Right atrium auricular region (tissue), 2 donors: Measurements from ENCODE around the gene PACSIN2. TPM values are rescaled to one million over a fixed set of nuclear protein-coding genes. Genes with fewer than 3 reads are reported as not detected.
A peak's percentile ranks its signal among the peaks of the same experiment; 100 is the strongest.
"Not testable (repeated sequence)": the region's sequence is repeated elsewhere in the genome, so short reads cannot be mapped to it uniquely, and the experiment has no call there.

Source experiments
- DNase-seq: peaks from one replicate; pipeline ENCODE4 v3.0.0-alpha.2; 2019; ENCODE audit warnings: low spot score
- H3K27ac ChIP-seq, 2 donors: fragments of 200-600 bp; sonication (generic); 1 replicate in 1 of 2; 2 replicates in 1 of 2; pipeline ENCODE4 v1.5.1; 2016 to 2019
- H3K27me3 ChIP-seq, 2 donors: fragments of 200-600 bp; sonication (generic); one replicate each; pipeline versions ENCODE4 v1.5.1 to v1.6.0; 2017 to 2019
- H3K36me3 ChIP-seq: fragments of 200-600 bp; sonication (generic); one replicate; pipeline ENCODE4 v1.5.1; 2016
- H3K4me1 ChIP-seq, 2 donors: fragments of 200-600 bp; sonication (generic); one replicate each; pipeline versions ENCODE4 v1.5.1 to v1.6.0; 2017 to 2019
- H3K4me3 ChIP-seq, 2 donors: fragments of 200-600 bp; sonication (generic); 1 replicate in 1 of 2; 2 replicates in 1 of 2; pipeline ENCODE4 v1.5.1; 2017 to 2019; ENCODE audit warnings: mild to moderate bottlenecking in 1 of 2, moderate library complexity in 1 of 2
- H3K9me3 ChIP-seq, 2 donors: fragments of 200-600 bp; sonication (generic); one replicate each; pipeline ENCODE4 v1.5.1; 2019
- CTCF ChIP-seq, 2 donors: fragments of 200-600 bp; sonication (generic); IDR thresholded peaks; one replicate each; pipeline ENCODE4 v1.5.1; 2019; ENCODE audit warnings: antibody characterized with exemption in 2 of 2
- total RNA-seq, 2 donors: library from RNA; depleted of rRNA; stranded (reverse); fragments of >200 nt; gene quantifications; one replicate each; pipeline ENCODE4 v1.1.0, GENCODE V29; 2016

Gene PACSIN2
- total RNA-seq, 2 donors from 2014 or later: 66.3 to 89.8 TPM

- peak overlapping the region in 1 of 2 donors; percentile 86 for H3K27ac ChIP-seq
- peaks cover 7 to 88% of the 10 kb centered on the region in 2 donors for H3K4me1 ChIP-seq
These were observed 17.3 kb downstream of the PACSIN2 start for GRCh38 chr22:42997582-42998090.

GRCh38 chr22:42996646-42997365 is 18.1 kb downstream of the PACSIN2 start:
- Histone ChIP-seq H3K4me1 (peaks cover 7 to 82% of the 10 kb centered on the region in 2 donors), H3K27ac (peak overlapping the region; percentile 54 to 86), H3K4me3 (no peak overlapping the region), H3K27me3 (no peaks in the 10 kb centered on the region), H3K9me3 (no peaks in the 10 kb centered on the region), H3K36me3 (no peaks in the 10 kb centered on the region)
- no peak for DNase-seq
- no peak for TF ChIP-seq CTCF (IDR thresholded peaks at IDR 0.05)

More at GRCh38 chr22:42997582-42998090, 17.3 kb downstream of the PACSIN2 start:
- Histone ChIP-seq H3K4me3 (no peak overlapping the region), H3K27me3 (no peaks in the 10 kb centered on the region), H3K9me3 (no peaks in the 10 kb centered on the region), H3K36me3 (no peaks in the 10 kb centered on the region)
- no peak for DNase-seq
- TF ChIP-seq CTCF (IDR thresholded peaks at IDR 0.05): no peak

- not testable (repeated sequence) for H3K4me3 ChIP-seq, H3K9me3 ChIP-seq, H3K36me3 ChIP-seq, DNase-seq, H3K27me3 ChIP-seq
- peaks cover 7 to 79% of the 10 kb centered on the region in 2 donors for H3K4me1 ChIP-seq
- H3K27ac ChIP-seq: peak overlapping the region; percentile 67 to 86
These were observed 19.3 kb downstream of the PACSIN2 start for GRCh38 chr22:42995654-42996053.

GRCh38 chr22:42994917-42995562 is 19.9 kb downstream of the PACSIN2 start:
- TF ChIP-seq CTCF (IDR thresholded peaks at IDR 0.05): no peak
- no peaks in the 10 kb centered on the region for H3K9me3 ChIP-seq
- peak overlapping the region; percentile 67 to 86 for H3K27ac ChIP-seq
- no peaks in the 10 kb centered on the region for H3K27me3 ChIP-seq
- H3K4me1 ChIP-seq: peaks cover 7 to 79% of the 10 kb centered on the region in 2 donors
- H3K36me3 ChIP-seq: no peaks in the 10 kb centered on the region
- DNase-seq: peak; percentile 76
- peak overlapping the region in 1 of 2 donors; percentile 20 for H3K4me3 ChIP-seq

GRCh38 chr22:42994276-42994916 is 20.6 kb downstream of the PACSIN2 start:
- DNase-seq: no peak
- Histone ChIP-seq H3K4me3 (peak overlapping the region in 1 of 2 donors; percentile 20), H3K36me3 (no peaks in the 10 kb centered on the region), H3K9me3 (no peaks in the 10 kb centered on the region), H3K4me1 (peaks cover 7 to 76% of the 10 kb centered on the region in 2 donors), H3K27ac (peak overlapping the region; percentile 67 to 86), H3K27me3 (no peaks in the 10 kb centered on the region)
- no peak for TF ChIP-seq CTCF (IDR thresholded peaks at IDR 0.05)
